Activated CD8-positive, alpha-beta memory T cell treated with anti-CD3 and anti-CD28 coated beads, Interleukin-2, amount 50 U/mL, for 4 hours (primary cell): ENCODE measurements around the gene ENPP7.
"Not testable (repeated sequence)": the region's sequence is repeated elsewhere in the genome, so short reads cannot be mapped to it uniquely, and the experiment has no call there.

Experiments
- DNase-seq: peaks from one replicate; pipeline ENCODE4 v3.0.0-alpha.2; 2020

Gene ENPP7

DNA sequence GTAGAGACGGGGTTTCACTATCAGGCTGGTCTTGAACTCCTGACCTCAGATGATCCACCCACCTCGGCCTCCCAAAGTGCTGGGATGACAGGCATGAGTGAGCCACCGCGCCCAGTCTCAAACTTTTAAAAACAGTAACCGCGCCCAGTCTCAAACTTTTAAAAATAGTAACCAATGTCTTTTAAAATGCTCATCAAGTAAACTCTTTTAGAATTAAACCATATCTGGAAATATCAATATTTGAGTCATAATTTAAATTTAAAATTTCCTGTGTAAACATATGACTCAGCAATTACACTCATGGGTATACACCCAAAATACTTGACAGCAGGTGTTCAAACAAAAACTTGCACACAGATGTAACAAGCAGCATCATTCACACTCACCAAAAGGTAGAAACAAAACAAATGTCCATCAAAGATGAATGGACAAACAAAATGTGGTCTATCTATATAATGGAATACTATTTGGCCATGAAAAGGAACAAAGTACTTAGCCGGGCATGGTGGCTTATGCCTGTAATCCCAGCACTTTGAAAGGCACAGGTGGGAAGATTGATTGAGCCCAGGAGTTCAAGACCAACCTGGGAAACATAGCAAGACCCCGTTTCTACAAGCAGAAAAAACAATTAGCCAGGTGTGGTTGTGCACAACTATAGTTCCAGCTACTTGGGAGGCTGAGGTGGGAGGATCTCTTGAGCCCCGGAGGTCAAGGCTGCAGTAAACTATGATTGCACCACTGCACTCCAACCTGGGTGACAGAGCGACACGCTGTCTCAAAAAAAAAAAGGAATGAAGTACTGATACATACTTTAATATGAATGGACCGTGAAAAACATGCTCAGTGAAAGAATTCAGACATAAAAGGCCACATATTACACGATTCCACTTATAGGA lies 20.2 kb downstream of the ENPP7 start:
- DNase-seq, result no peak

GRCh38 chr17:79752175-79752574 lies 21.4 kb downstream of the ENPP7 start:
- no peak for DNase-seq

DNA sequence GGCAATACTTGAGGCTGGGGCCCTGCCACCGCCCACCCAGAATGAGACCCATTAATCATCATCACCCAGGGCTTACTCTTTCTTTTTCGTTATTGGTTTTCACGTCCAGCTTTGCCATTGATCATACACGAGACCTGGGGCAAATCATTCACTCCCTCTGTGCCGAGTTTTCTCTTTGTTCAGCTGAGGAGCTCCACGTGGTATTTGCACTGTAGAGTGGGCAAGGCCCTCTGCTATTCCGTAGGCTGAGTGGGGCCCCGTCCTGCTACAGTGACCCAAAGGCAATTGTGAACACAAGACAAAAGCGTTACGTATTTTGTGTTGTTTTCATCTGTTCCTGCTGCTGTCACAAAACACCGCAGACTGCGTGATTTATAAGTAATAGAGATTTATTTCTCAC lies 23.6 kb downstream of the ENPP7 start:
- DNase-seq, result no peak

DNA sequence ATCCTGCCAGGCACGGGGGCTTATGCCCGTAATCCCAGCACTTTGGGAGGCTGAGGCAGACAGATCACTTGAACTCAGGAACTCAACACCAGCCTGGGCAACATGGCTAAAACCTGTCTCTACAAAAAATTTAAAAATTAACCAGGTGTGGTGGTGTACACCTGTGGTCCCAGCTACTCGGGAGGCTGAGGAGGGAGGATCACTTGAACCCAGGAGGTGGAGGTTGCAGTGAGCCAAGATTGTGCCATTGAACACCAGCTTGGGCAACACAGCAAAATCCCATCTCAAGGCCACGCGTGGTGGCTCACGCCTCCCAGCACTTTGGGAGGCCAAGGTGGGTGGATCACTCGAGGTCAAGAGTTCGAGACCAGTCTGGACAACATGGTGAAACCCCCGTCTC lies 24.2 kb downstream of the ENPP7 start:
- DNase-seq, result not testable (repeated sequence)

GRCh38 chr17:79755591-79755990 lies 24.8 kb downstream of the ENPP7 start:
- DNase-seq, result no peak

DNA sequence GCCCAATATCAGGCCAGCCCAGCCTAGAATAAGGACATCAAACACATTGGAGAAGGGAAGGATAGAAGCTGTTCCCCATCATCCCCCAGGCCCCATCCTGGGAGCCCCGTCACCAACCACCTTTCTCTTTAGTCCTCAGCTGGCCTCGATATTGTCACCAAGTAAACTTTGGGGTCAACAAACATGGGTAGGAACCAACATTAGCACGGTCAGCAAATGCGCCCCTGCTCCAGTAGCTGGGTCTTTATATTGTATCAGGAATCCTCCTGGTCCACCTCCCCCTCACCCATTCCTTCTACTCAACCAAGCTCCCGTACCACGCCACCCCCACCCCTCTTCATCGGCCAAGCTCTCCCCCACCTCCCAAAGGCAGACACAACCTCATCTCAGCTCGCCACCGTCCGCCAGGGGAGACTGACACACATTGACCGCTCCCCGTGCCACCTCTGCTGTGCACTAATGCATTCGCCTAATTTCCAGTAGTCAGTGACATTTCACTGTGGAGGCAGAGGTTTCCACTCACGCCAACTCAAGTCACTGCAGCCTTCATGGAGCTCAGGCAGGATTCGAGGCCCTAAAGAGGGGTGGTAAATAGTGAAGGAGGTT lies 26.5 kb downstream of the ENPP7 start:
- no peak for DNase-seq

- DNase-seq, result no peak
Observed at GRCh38 chr17:79758271-79758670, 27.5 kb downstream of the ENPP7 start.

GRCh38 chr17:79760197-79760906 lies 29.6 kb downstream of the ENPP7 start:
- DNase-seq, result no peak

GRCh38 chr17:79761894-79762589 lies 31.3 kb downstream of the ENPP7 start:
- DNase-seq, result no peak

GRCh38 chr17:79765708-79766107 lies 35.0 kb downstream of the ENPP7 start:
- DNase-seq, result no peak

GRCh38 chr17:79769570-79770506 lies 39.1 kb downstream of the ENPP7 start:
- no peak for DNase-seq

- no peak for DNase-seq
Observed at GRCh38 chr17:79771276-79771675, 40.5 kb downstream of the ENPP7 start.

GRCh38 chr17:79772726-79773125 lies 42.0 kb downstream of the ENPP7 start:
- not testable (repeated sequence) for DNase-seq

DNA sequence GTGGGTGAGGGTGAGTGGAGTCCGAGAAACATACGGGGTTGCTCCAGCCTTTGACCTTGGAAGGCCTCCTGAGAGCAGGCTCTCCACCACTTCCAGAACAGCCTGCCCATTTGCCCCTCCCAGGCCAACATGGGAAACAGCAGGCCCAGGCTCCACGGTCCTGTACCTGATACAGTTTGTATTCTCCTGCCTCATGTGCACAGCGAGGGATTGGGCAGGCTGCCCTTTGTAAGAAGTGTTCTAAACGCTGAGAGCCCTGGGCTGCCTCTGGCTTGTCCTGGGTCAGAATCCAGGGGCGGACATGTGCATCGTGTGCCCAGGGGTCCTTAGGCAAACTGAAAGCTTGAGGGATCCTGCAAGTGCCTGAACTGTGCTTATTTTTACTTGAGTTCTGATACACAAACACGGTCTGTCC lies 43.8 kb downstream of the ENPP7 start:
- no peak for DNase-seq

DNA sequence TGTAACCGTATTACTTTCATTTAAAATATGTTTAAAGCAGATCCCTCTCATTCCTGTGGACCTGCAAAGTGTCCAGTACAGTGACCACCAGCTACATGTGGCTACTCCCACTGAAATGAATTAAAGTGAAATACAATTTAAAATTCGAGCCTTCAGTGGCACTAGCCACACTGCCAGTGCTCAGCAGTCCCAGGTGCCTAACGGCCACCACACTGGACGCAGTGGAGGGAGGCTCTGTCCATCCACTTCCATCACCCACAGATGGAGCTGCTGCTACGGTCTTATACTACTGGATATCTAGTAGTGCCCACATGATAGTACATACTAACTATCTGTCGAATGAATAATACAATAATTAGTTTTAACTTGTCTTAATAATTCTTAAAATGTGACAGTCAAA lies 44.9 kb downstream of the ENPP7 start:
- DNase-seq, result no peak

DNA sequence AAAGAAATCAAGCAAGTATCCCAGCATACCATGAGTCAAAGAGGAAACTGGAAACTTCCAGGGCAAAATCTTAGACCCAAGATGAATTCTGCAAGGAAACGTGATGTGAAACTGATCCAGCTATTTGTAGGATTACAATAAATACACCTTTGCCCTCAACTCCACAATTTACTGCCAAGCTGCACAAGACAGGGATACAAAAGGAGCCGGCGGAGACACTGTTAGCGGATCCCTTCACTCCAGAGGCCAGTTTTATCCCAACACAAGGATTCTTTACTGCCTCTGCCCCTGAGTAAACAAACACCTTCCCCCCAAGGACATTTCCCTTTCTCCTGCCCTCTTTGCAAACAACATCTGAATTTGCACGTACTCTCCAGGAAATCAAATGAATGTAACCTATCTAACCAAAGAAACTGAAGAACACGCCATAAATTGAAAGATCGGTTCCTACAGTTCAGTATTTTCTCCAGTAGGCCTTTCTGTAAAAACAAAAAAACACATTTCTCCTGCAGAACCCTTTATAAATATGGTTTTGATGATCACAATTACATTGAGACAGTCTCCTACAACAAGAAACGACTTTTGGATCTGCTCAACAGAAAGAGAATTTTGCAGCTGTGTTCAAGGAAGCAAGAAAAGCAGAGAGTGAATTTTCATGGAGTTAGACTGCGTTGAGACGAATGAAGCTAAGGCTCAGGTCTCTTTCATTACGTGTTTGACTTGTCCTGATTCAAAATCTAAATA lies 45.8 kb downstream of the ENPP7 start:
- no peak for DNase-seq

DNA sequence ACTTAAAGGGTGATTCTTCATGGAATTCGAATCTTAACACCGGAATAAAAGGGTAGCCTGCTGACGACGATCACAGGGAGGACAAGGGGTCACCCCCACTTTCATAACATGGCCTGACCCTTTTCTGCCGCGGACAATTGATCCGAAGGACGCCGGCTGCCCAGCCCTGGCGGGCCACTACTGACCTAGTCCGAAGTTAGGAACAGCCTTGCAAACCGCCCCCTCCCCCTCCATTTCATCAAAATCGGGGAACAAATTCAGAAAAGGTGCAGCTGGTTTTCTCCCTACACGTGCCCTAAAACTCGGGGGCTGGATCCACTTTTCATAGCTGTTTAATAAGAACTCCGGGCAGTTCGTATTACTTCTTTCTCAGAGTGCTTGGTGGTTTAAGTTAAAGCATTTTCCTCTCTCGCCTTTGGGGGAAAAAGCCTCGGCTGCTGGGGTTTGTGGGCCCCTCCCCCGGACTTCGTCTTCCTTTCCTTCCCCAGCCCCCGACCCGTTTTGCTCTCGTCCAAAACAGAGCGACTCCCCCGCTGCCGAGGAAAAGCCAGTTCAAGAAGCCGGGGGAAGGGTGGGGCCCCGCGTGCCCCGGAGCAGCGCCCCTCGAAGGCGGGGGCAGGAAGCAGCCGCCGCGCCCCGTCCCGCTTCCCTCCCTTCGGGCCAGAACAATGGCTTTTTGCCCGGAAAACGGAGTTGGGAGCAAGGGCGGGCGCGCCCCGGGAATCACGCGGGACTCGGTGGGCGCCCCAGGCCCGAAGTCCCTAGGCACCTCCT lies 46.6 kb downstream of the ENPP7 start:
- DNase-seq, result no peak

DNA sequence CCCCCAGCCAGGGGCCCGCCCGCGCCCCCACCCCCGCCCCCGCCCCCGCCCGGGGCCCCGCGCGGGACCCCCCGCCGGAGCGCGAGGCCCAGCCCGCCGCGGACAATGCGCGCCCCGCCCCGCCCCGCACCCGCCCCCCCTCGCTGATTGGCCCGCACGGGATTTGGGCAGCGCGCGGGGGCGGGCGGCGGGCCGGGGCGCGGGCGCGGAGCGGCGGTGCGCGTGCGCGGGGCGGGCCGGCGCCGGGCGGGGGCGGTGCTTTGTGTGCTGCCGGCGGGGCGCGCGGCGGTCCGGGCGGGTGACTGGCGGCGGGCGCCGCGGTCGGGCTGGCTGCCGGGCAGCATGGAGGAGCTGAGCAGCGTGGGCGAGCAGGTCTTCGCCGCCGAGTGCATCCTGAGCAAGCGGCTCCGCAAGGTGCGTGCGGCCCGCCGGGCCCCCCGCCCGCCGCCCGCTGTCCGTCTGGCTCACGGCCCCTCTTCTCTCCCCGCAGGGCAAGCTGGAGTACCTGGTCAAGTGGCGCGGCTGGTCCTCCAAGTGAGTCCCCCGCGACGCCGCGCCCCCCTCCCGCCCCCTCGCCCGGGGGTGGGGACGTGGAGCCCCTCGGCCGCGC lies 47.3 kb downstream of the ENPP7 start, which contains the start of gene CBX2:
Gene CBX2, plus strand, starts transcription at position 255 of the 610 bp plus-strand sequence. Its CDS starts 88 bp downstream, at position 343.
- peak; percentile 83 for DNase-seq

- no peak for DNase-seq
Observed at GRCh38 chr17:79778504-79779083, 47.9 kb downstream of the ENPP7 start.
